Calu3 (cell line): Measurements from ENCODE around the gene TMED1. TPM values are rescaled to one million over a fixed set of nuclear protein-coding genes. Genes with fewer than 3 reads are reported as not detected.
"Not testable (repeated sequence)": the region's sequence is repeated elsewhere in the genome, so short reads cannot be mapped to it uniquely, and the experiment has no call there.

ENCODE experiments used
- BruUV-seq: library from RNA; stranded (reverse); fragments of 400-500 nt; replicated peaks from 2 replicates; lab custom pipeline; 2021; lab: Mats Ljungman, UMichigan
- CTCF ChIA-PET: fragments of 300-600 bp; sonication (Branson Sonifier 250); formaldehyde crosslinking; loops from one replicate; lab custom pipeline; 2022; ENCODE audit warnings: antibody characterized with exemption; lab: Charles Lee
- DNase-seq: peaks from one replicate; pipeline ENCODE4 v3.0.0; 2022
- H3K27ac Mint-ChIP-seq: one replicate; pipeline ENCODE4 v1.8.0; 2022; ENCODE audit warnings: mixed read lengths; ENCODE audit not compliant: unreplicated experiment
- H3K27me3 Mint-ChIP-seq: one replicate; pipeline ENCODE4 v1.8.0; 2022; ENCODE audit warnings: mixed read lengths; ENCODE audit not compliant: unreplicated experiment
- H3K36me3 Mint-ChIP-seq: one replicate; pipeline ENCODE4 v1.8.0; 2022; ENCODE audit warnings: mild to moderate bottlenecking, moderate library complexity, mixed read lengths; ENCODE audit not compliant: insufficient read depth, unreplicated experiment
- H3K4me1 Mint-ChIP-seq: one replicate; pipeline ENCODE4 v1.8.0; 2022; ENCODE audit warnings: mild to moderate bottlenecking, low read depth, mixed read lengths; ENCODE audit not compliant: unreplicated experiment
- H3K4me3 Mint-ChIP-seq: one replicate; pipeline ENCODE4 v1.8.0; 2022; ENCODE audit warnings: mild to moderate bottlenecking, low read depth, moderate library complexity, mixed read lengths; ENCODE audit not compliant: unreplicated experiment
- H3K9me3 Mint-ChIP-seq: one replicate; pipeline ENCODE4 v1.8.0; 2022; ENCODE audit warnings: low read depth, mixed read lengths; ENCODE audit not compliant: unreplicated experiment
- intact Hi-C: fragments of 100-400 bp; cut with micrococcal nuclease; formaldehyde crosslinking; loops from one replicate; pipeline ENCODE4 v1.10.0; 2022; ENCODE audit not compliant: unreplicated experiment
- total RNA-seq: library from RNA; stranded (reverse); gene quantifications from 2 replicates; pipeline ENCODE4 v1.2.3, GENCODE V29; 2022
- TF ChIP-seq, protein P1 (sequence below): fragments of 200-600 bp; IDR thresholded peaks from one replicate; pipeline ENCODE4 v1.8.0; 2022; ENCODE audit warnings: antibody characterized with exemption; ENCODE audit not compliant: unreplicated experiment

TMED1 gene
- total RNA-seq, 1 experiment from 2014 or later, result 20.7 TPM

GRCh38 chr19:10870501-10870954, 34.5 kb upstream of the TMED1 start:
- Mint-ChIP-seq H3K36me3 (peaks cover 22% of the 10 kb centered on the region), H3K27ac (peak overlapping the region; percentile 83), H3K4me3 (peak overlapping the region; percentile 72), H3K9me3 (no peaks in the 10 kb centered on the region), H3K4me1 (no peaks in the 10 kb centered on the region), H3K27me3 (no peaks in the 10 kb centered on the region)
- no TSS peak for BruUV-seq
- TF ChIP-seq, protein P1, sequence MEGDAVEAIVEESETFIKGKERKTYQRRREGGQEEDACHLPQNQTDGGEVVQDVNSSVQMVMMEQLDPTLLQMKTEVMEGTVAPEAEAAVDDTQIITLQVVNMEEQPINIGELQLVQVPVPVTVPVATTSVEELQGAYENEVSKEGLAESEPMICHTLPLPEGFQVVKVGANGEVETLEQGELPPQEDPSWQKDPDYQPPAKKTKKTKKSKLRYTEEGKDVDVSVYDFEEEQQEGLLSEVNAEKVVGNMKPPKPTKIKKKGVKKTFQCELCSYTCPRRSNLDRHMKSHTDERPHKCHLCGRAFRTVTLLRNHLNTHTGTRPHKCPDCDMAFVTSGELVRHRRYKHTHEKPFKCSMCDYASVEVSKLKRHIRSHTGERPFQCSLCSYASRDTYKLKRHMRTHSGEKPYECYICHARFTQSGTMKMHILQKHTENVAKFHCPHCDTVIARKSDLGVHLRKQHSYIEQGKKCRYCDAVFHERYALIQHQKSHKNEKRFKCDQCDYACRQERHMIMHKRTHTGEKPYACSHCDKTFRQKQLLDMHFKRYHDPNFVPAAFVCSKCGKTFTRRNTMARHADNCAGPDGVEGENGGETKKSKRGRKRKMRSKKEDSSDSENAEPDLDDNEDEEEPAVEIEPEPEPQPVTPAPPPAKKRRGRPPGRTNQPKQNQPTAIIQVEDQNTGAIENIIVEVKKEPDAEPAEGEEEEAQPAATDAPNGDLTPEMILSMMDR, result no peak
- DNase-seq, result no peak
- CTCF ChIA-PET, result interaction anchor here (0.5 to 1.8 kb wide), 4 partner anchors 29 to 729 kb away, joined by 3 to 5 read pairs (median 4); partner anchors contain the start of genes DNM2 and TMED1
- intact Hi-C loops, result no loop called here

- CTCF ChIA-PET, result interaction anchor here (1.8 kb wide), 1 partner anchor 152 kb away, joined by 5 read pairs; the partner anchor contains the start of gene DNM2
- H3K27me3 Mint-ChIP-seq, intact Hi-C loops, DNase-seq, BruUV-seq, H3K9me3 Mint-ChIP-seq, H3K4me1 Mint-ChIP-seq: not testable (repeated sequence)
- peak overlapping the region; percentile 72 for H3K4me3 Mint-ChIP-seq
- peak overlapping the region; percentile 83 for H3K27ac Mint-ChIP-seq
- peaks cover 22% of the 10 kb centered on the region for H3K36me3 Mint-ChIP-seq
These were observed 33.9 kb upstream of the TMED1 start for GRCh38 chr19:10869872-10870311.

- Mint-ChIP-seq H3K36me3 (peaks cover 22% of the 10 kb centered on the region), H3K27me3 (no peaks in the 10 kb centered on the region), H3K4me1 (no peaks in the 10 kb centered on the region), H3K4me3 (no peak overlapping the region), H3K27ac (no peak overlapping the region), H3K9me3 (no peaks in the 10 kb centered on the region)
- CTCF ChIA-PET, result no interaction called here
- BruUV-seq, result no TSS peak
- TF ChIP-seq, protein P1, result no peak
- no peak for DNase-seq
- intact Hi-C loops, result no loop called here
These were observed 33.0 kb upstream of the TMED1 start for GRCh38 chr19:10868872-10869547.

DNA sequence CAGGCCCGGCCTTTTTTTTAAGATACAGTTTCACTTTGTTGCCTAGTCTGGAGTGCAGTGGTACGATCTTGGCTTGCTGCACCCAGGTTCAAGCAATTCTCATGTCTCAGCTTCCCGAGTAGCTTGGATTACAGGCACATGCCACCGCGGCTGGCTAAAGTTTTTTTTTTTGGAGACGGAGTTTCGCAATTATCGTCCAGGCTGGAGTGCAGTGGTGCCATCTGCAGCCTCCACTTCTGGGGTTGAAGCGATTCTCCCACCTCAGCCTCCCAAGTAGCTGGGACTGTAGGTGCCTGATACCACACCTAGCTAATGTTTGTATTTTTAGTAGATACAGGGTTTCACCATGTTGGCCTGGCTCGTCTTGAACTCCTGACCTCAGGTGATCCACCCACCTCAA, 30.5 kb upstream of the TMED1 start:
- Mint-ChIP-seq H3K27me3 (no peaks in the 10 kb centered on the region), H3K27ac (no peak overlapping the region), H3K9me3 (no peaks in the 10 kb centered on the region), H3K36me3 (peaks cover 9% of the 10 kb centered on the region), H3K4me1 (peaks cover 11% of the 10 kb centered on the region), H3K4me3 (no peak overlapping the region)
- CTCF ChIA-PET, result no interaction called here
- DNase-seq, result no peak
- TF ChIP-seq, protein P1, result no peak
- intact Hi-C loops, result no loop called here
- no TSS peak for BruUV-seq

DNA sequence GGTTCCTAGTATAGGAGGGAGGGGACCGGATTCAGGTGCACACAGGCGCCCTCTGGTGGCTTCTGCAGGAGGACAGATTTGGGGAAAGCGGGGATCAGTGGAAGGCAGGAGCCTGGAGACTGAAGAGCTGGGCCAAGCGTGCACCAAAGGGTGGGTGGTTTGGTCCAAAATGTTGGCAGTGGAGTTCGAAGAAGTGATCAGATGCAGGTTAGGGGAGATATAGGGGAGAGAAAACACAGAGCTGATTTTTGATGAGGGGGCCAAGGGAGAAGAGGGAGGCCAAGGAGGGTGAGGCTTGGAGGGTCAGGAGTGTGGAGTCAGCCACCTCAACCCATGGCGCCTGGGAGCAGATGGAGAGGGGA, 28.5 kb upstream of the TMED1 start:
- TF ChIP-seq, protein P1, result peak; percentile 62
- Mint-ChIP-seq H3K4me3 (no peak overlapping the region), H3K4me1 (peaks cover 11% of the 10 kb centered on the region), H3K36me3 (no peaks in the 10 kb centered on the region), H3K9me3 (no peaks in the 10 kb centered on the region), H3K27me3 (no peaks in the 10 kb centered on the region), H3K27ac (no peak overlapping the region)
- CTCF ChIA-PET, result interaction anchor here (0.6 to 1.9 kb wide), 5 partner anchors 29 to 323 kb away, joined by 3 to 21 read pairs (median 6); partner anchors contain the start of genes DNM2 and TMED1
- intact Hi-C loops, result loop anchor here (2.0 kb wide), 1 partner anchor 148 kb away; no protein-coding TSS in a partner anchor
- DNase-seq, result peak; percentile 81
- BruUV-seq, result no TSS peak
